Measurements from ENCODE around the gene ZNF501.

ZNF501 gene

DNA sequence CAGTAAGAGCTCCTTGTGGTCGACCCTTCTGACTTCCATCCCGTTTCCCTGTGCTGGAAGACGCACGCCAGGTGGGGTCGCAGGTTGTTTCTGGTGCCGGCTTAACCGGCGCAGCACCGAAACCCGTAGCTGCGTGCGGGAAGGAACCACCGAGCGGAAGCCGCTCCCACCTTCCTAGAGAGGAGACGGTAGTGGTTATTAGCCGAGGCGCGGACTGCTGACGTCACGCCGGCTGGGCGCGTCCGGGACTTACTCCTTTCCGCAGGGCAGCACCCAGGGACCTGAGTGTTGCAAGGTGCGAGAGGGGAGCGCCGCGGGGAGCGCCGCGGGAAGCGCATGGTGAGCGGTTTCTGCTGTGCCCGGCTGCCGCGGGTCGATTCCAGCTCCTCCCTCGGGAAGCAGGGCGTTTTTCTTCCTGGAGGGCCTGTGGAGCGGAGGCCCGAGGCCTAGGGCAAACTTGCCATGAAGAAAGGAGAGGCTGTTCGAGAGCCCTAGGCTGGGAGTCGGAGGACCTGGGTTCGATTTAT lies at the start of gene ZNF501:
Gene ZNF501 (plus strand): TSS at position 252 of the 527 bp plus-strand sequence. CDS start 4,787 bp downstream, outside the sequence.
- DNase-seq, result peak; percentile 67 to 75

DNA sequence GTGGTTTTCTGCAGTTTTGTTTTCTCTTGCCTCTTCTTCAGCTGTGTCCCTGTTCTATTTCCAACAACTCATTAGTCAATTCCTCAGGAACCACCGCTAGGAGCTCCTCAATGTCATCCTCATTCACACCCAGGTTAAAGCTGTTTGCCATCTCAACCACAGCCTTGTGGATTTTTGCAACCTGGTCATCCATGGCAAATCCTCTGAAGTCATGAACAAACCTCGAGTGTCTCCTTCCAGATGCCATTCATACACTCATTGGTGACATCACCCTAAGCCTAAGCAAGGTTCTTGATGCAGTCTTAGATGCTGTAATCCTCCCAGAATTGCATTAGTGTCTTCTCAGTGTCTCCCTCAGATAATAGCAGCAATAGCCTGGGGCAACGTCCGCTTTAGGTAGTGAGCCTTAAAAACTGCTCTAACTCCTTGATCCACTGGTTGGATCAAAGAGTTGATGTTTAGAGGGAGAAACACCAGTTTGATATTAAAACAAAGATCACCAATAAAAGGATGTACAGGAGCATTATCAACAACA lies 48.4 kb upstream of the ZNF501 start:
- no peak for DNase-seq

DNA sequence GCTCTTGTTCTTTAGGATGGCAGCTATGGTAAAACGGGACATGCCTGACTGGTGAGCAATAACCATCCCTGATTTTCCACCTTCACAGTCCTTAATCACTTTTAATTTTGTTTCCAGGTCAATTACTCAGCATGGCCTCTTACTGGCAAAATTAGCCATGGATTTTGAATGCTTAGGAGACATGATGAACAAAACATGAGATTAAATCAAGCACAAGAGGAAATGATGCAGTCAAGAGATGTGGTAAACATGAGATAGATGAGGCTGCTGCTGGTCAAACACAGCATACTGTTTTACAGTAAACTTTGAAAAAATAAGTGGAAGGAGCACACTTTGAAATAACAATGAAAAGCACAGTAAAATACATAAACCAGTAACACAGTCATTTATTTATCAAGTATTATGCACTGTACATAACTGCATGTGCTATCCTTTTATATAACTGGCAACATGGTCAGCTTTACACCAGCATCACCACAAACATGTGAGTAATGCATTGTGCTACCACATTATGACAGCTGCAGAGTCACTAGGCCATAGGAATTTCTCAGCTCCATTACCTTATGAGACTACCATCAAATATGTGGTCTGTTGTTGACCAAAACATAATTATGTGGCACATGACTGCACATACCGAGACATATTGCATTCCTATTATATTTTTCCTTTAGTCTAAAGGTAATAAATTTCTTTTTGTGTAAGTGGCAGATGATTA lies 47.1 kb upstream of the ZNF501 start:
- no peak for DNase-seq

DNA sequence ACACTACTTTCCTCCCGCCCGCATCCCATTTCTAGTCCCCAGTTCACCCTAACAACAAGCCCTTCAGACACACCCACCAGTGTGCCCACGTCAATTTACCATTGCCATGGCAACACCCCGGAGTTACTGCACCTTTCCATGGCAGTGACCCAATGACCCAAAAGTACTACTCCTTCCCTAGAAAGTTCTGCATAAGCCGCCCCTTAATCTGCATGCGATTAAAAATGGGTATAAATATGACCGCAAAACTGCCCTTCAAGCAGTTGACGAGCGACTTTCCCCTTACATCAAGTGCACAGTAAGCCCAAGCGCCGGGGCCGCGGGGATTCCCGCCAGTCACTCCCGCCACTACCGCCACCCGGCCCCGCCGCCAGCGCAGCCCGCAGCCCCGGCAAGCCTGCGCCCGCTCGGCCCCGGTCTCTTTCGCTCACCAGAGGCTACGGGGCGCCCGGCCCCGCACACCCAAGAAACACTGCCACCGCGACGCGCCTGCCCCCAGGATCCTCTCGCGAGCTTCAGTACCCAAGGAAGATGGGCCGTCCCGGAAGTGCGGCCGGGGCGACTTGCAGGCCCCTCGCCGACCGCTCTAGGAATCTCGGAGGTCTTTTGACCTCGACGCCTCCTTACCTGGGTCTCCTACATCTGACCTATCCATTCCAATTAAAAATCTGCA lies 44.2 kb upstream of the ZNF501 start:
- DNase-seq, result peak in 1 of 2 experiments; percentile 48

DNA sequence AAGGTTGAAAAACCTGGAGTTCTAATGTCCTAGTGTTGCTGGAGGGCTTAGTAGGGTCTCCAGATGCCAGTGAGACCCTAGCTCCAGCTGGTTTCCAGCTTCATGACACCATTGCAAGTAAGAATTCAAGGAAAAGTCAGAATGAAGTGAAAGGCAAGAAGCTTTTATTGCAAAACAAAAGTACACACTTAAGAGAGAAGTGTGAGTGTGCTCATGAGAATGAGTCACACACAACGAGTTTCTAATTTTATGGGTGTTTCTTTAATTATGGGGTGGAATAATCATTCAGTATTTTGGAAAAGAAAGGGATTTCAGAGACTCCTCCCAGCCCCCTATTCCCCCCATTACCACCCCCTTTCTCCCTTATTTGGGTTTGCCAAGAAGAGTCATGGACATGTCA lies 41.5 kb upstream of the ZNF501 start:
- no peak for DNase-seq

DNA sequence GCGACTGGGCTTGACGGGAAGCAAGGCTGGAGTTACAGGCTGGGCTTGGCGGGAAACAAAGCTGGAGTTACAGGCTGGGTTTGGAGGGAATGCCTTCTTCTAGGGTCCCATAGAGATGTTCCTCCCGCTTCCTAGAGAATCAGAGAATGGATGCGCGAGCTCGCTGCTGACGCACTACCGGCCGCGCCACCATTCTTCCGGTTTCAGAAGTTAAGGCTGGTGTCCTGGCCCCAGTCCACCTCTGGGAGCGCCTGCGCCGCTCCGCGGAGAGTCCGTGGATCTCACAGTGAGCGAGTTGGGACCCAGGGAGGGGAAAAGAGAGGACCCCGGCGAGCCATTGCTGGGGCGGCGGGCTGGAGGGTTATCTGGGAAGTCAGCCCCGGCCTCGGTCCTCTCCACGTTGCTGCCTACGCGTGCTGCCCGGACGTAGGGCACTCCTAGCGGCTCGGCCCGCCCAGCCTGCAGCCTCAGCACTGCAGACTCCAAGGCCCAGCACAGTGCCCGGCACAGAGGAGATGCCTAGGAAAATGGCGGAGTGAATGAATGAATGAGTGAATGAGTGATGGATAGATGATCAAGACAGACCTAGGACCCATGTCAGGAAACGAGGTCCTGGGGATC lies 16.9 kb upstream of the ZNF501 start, which contains the start of gene ZNF502:
Gene ZNF502 (plus strand): TSS at position 206 of the 621 bp plus-strand sequence. CDS start 7,602 bp downstream, outside the sequence.
- peak in 1 of 2 experiments; percentile 8 for DNase-seq

DNA sequence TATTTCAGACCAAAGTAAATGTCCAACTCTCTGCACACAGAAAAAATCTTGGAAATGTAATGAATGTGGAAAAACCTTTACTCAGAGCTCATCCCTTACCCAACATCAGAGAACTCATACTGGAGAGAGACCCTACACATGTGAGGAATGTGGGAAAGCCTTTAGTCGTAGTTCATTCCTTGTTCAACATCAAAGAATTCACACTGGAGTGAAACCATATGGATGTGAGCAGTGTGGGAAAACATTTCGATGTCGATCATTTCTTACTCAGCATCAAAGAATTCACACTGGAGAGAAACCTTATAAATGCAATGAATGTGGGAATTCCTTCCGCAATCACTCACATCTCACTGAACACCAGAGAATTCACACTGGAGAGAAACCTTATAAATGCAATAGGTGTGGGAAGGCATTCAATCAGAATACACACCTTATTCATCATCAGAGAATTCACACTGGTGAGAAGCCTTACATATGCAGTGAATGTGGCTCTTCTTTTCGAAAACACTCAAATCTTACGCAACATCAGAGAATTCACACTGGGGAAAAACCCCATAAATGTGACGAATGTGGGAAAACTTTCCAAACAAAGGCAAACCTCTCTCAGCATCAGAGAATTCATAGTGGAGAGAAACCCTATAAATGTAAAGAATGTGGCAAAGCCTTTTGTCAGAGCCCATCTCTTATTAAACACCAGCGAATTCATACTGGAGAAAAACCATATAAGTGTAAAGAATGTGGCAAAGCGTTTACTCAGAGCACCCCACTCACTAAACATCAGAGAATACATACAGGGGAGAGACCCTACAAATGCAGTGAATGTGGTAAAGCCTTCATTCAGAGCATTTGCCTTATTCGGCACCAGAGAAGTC lies 8.0 kb upstream of the ZNF501 start:
- DNase-seq, result no peak

DNA sequence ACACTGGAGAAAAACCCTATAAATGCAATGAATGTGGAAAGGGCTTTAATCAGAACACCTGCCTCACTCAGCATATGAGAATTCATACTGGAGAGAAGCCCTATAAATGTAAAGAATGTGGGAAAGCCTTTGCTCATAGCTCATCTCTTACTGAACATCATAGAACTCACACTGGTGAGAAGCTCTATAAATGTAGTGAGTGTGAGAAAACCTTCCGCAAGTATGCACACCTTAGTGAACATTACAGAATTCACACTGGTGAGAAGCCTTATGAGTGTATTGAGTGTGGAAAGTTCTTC lies 7.4 kb upstream of the ZNF501 start:
- DNase-seq, result no peak

DNA sequence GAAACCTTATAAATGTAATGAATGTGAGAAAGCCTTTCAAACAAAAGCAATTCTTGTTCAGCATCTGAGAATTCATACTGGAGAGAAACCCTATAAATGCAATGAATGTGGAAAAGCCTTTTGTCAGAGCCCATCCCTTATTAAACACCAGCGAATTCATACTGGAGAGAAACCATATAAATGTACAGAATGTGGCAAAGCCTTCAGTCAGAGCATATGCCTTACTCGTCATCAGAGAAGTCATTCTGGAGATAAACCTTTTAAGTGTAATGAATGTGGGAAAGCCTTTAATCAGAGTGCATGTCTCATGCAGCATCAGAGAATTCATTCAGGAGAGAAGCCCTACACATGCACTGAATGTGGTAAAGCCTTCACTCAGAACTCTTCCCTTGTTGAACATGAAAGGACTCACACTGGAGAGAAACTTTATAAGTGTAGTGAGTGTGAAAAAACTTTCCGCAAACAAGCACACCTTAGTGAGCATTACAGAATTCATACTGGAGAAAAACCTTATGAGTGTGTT lies 5.3 kb downstream of the ZNF501 start:
- no peak for DNase-seq

DNA sequence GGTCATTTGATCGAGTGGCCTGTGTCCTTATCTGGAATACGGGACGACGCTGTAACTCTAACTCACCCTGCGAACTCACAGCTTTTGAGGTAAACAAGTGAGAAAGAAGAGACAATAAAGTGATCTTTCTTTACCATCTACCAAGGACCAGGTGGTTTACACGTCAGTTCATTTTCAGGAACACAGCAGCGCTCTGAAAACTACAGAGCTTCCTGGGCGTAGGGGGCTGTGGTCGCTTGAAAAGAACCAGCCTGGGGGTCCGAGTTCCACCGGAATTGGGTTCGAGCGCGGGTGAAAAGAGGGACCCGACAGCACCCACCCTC lies 31.6 kb downstream of the ZNF501 start:
- no peak for DNase-seq

DNA sequence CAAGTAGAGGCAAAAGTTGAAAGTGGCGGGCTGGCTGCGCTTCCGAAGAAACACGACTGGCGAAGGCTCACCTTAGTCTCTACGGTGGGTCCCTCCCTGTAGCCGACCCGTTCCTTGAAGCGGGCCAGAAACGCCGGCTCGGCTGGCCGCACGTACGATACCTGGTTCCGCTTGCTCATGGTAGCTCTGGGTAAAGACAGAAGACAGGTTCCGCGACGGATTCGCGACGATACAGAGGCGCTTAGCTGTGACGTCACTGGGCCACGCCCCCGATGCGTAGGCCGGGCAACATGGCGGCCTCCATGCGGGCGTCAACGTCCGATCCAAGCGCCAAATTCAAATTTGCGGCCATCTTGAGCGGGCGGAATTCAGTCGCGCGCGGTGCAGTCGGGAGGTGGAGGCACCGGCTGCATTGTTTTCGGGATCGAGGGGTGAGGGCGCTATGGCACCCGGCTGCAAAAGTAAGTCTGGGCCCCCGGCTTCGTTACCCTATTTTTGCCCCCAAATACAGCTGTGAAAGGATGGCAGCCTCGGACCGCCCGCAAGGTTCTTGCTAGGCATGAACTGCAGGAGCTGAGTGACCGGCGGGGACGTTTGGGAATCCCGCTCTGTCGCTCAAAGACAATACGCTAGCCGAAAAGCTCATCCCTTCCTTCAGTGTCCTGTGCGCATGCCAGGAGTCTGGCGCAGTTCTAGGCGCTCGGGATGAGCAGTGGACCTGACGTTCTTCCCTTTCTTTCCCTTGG lies 32.2 kb downstream of the ZNF501 start, which contains the start of the genes KIAA1143 and KIF15:
Gene KIAA1143 (minus strand): TSS at position 196 of the 746 bp plus-strand sequence. CDS start 17 bp downstream, at position 179.
Gene KIF15 (plus strand): TSS at position 371 of the 746 bp plus-strand sequence. CDS start 72 bp downstream, at position 443.
- peak; percentile 84 to 85 for DNase-seq

DNA sequence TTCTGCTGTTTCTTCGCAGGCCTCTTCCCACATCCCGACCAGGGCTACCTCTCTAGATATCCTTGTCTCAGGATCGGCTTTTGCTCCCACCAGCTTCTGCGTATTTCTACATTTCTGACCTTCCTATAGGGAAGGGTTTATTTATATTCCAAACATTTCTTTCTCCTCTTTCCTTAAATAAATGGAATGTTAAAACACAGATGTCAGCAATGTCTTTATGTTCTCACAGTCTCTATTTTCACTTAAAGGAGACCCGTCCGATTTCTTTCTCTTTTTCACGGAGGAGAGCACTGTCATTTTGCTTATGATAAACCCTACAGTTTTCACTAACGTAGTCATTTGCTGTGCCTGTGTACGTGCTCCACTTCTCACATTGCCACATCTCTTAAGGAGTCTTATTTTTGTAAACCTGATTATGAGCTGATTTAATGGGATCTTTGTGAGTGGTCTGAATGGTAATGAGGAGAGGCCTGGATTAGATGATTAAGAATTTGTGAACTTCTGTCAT lies 32.8 kb downstream of the ZNF501 start:
- no peak for DNase-seq

DNA sequence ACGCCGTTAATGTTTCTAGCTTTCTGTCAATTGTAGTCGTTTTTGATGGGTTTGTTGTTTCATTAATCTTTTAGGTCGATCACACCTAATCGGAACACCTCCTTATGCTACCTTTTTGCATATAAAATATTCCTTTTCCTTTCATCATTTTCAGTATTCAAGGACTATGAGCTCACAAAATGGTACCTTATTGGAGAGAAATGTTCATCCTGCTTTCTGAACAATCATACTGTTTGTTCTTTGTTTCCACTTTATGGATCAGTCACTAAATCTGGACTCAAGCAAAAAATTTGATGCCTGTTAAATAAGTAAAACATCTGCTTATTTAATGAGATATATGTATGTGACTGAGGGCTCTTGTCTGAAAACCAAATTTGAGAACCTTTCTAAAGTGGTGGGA lies 33.3 kb downstream of the ZNF501 start:
- no peak for DNase-seq

DNA sequence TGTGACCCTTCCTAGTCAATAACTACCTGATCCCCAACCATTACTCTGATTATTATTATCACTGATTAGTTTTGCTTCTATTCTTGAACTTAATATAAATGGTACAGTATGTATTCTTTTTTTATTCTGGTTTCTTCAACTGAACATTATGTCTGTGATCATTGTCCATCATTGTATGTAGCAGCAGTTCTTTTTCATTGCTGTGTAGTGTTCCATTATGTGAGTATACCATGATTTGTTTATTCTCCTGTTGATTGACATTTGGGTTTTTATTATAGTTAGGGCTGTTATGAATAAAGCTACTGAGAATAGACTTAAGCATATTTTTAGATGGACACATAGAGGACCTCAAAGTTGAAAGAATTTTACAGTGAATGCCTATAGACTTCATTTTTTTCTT lies 34.8 kb downstream of the ZNF501 start:
- no peak for DNase-seq

DNA sequence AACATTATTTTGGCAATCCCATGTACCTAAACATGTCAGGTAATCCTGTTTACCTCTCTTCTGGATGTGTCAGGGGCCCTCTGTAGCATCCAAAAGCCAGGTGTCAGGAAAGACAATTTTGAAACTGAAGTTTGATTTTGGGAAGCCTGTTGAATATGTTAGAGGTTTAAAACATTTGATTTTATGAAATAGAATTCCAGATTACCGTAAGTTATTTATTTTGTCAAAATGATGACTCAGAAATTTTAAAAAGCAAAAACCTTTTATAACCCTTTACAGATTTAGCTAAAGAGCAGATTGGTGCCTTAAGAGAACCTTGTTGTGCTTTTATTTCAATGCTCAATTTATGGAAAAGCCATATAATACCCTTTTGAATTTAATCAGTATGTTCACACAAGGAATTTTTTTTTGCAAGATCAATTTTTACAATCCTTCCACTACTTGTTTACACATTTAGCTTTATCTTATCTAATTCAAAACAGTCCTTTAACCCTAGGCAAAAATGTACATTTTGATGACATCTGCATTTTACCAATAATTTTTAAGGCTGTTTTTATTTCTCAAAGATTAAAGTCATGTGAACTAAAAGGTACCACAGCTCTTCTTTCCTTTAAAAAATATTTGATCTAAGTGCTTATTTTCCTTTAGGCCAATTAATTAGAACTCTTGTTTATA lies 42.1 kb downstream of the ZNF501 start:
- no peak for DNase-seq

DNA sequence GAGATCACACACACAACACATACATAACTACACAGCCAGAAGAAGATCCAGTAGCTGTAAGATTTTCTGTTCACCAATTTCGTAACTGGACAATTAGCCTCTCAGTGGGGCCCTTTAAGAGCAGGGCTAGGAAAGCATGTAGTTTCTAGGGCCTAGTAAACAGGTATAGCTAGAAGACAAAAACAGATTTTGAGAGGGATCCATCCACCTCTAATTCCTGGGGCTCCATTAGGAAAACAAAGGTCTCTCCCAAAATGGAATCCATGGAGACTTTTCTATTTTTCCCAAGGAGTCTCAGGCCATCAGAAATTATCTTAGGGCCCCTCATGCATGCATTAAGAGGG lies 42.6 kb downstream of the ZNF501 start:
- DNase-seq, result no peak

DNA sequence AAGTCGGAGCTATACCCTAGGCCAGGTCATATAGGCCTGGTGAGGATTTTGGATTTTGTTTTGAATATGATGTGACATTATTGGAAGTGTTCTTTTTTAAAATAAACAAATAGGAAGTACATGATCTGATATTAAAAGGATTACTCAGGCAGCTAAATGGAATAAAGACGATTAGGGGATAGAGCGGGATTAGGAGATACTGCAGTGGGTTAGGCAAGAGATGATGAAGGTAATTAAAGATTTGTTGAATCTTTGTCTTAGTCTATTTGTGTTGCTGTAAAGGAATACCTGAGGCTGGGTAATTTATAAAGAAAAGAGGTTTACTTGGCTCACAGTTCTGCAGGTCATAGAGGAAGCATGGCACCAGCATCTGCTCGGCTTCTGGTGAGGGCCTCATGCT lies 53.5 kb downstream of the ZNF501 start:
- DNase-seq, result no peak

Data from NCI-H187 (cell line).